Measurements from ENCODE around the gene CWH43.

- TF ChIP-seq CTCF (IDR thresholded peaks at IDR 0.05) (no peak), EZH2 (IDR thresholded peaks at IDR 0.05; ENCODE audit: borderline replicate concordance, insufficient read depth, low read depth, low read length, poor library complexity, severe bottlenecking) (no peak)
Observed at GRCh38 chr4:48970471-48970921, 15.6 kb upstream of the CWH43 start.
